SK-N-SH (cell line): ENCODE measurements around the gene RAD51B.

ENCODE experiments used
- EP300 ChIP-seq, 2 experiments: IDR thresholded peaks; 2 replicates each; pipeline versions ENCODE4 v1.4.0 to v1.6.1; 2012; ENCODE audit warnings: borderline replicate concordance in 1 of 2, low read depth in 1 of 2, low read length in 1 of 2
- FOSL2 ChIP-seq: IDR thresholded peaks from 2 replicates; pipeline ENCODE4 v1.4.0; 2012; ENCODE audit warnings: low read depth, mild to moderate bottlenecking, moderate library complexity, borderline replicate concordance
- MEF2A ChIP-seq: IDR thresholded peaks from 2 replicates; pipeline ENCODE4 v1.4.0; 2012; ENCODE audit warnings: low read depth, borderline replicate concordance
- POLR2AphosphoS5 ChIP-seq: IDR thresholded peaks from 2 replicates; pipeline ENCODE4 v1.6.1; 2012; ENCODE audit warnings: low read depth, low read length
- RAD21 ChIP-seq: IDR thresholded peaks from 2 replicates; pipeline ENCODE4 v1.6.1; 2012; ENCODE audit warnings: mild to moderate bottlenecking, low read length
- RFX5 ChIP-seq: IDR thresholded peaks from 2 replicates; pipeline ENCODE4 v1.6.1; 2012; ENCODE audit warnings: mild to moderate bottlenecking, improper control_type of control experiment, low read length
- TF ChIP-seq, protein P1 (sequence below): fragments of 150-350 bp; IDR thresholded peaks from 2 replicates; pipeline ENCODE4 v1.6.1; 2017; ENCODE audit warnings: antibody characterized with exemption, low read length, low read depth, borderline replicate concordance
- TF ChIP-seq, protein P2 (sequence below): fragments of 200-600 bp; sonication (generic); IDR thresholded peaks from 2 replicates; pipeline ENCODE4 v1.6.1; 2017; ENCODE audit warnings: antibody characterized with exemption, mild to moderate bottlenecking, moderate library complexity
- TF ChIP-seq, protein P3 (sequence below): IDR thresholded peaks from 2 replicates; pipeline ENCODE4 v1.4.0; 2012; ENCODE audit warnings: low read depth, borderline replicate concordance

DNA sequence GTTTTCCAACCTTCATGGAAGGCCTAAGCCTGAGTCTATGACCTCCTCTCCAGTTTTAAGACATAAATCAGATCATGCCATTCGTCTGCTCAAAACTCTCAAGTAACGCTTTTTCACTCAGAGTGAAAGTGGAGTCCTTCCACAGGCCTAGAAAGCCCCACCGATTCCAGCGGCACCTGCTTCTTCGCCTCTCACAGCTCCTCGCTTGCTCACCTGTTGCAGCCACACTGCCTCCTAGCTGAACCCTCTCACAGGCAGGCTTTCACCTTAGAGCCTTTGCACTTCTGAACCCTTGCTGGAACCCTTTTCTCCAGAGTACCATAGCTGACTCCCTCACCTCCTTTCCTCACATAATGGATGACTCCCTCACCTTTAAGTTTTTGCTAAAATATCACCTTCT lies 672.2 kb downstream of the RAD51B start:
- TF ChIP-seq FOSL2 (no peak), POLR2AphosphoS5 (no peak), EP300 (IDR thresholded peaks at IDR 0.05; ENCODE audit: borderline replicate concordance in 1 of 2, low read depth in 1 of 2, low read length in 1 of 2) (no peak), RFX5 (no peak), MEF2A (no peak), RAD21 (no peak)
- TF ChIP-seq, protein P1, sequence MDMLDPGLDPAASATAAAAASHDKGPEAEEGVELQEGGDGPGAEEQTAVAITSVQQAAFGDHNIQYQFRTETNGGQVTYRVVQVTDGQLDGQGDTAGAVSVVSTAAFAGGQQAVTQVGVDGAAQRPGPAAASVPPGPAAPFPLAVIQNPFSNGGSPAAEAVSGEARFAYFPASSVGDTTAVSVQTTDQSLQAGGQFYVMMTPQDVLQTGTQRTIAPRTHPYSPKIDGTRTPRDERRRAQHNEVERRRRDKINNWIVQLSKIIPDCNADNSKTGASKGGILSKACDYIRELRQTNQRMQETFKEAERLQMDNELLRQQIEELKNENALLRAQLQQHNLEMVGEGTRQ: no peak
- TF ChIP-seq, protein P2, sequence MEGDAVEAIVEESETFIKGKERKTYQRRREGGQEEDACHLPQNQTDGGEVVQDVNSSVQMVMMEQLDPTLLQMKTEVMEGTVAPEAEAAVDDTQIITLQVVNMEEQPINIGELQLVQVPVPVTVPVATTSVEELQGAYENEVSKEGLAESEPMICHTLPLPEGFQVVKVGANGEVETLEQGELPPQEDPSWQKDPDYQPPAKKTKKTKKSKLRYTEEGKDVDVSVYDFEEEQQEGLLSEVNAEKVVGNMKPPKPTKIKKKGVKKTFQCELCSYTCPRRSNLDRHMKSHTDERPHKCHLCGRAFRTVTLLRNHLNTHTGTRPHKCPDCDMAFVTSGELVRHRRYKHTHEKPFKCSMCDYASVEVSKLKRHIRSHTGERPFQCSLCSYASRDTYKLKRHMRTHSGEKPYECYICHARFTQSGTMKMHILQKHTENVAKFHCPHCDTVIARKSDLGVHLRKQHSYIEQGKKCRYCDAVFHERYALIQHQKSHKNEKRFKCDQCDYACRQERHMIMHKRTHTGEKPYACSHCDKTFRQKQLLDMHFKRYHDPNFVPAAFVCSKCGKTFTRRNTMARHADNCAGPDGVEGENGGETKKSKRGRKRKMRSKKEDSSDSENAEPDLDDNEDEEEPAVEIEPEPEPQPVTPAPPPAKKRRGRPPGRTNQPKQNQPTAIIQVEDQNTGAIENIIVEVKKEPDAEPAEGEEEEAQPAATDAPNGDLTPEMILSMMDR: no peak
- TF ChIP-seq, protein P3, sequence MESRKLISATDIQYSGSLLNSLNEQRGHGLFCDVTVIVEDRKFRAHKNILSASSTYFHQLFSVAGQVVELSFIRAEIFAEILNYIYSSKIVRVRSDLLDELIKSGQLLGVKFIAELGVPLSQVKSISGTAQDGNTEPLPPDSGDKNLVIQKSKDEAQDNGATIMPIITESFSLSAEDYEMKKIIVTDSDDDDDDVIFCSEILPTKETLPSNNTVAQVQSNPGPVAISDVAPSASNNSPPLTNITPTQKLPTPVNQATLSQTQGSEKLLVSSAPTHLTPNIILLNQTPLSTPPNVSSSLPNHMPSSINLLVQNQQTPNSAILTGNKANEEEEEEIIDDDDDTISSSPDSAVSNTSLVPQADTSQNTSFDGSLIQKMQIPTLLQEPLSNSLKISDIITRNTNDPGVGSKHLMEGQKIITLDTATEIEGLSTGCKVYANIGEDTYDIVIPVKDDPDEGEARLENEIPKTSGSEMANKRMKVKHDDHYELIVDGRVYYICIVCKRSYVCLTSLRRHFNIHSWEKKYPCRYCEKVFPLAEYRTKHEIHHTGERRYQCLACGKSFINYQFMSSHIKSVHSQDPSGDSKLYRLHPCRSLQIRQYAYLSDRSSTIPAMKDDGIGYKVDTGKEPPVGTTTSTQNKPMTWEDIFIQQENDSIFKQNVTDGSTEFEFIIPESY: no peak
